Measurements from ENCODE around the gene GMPPA.

DNA sequence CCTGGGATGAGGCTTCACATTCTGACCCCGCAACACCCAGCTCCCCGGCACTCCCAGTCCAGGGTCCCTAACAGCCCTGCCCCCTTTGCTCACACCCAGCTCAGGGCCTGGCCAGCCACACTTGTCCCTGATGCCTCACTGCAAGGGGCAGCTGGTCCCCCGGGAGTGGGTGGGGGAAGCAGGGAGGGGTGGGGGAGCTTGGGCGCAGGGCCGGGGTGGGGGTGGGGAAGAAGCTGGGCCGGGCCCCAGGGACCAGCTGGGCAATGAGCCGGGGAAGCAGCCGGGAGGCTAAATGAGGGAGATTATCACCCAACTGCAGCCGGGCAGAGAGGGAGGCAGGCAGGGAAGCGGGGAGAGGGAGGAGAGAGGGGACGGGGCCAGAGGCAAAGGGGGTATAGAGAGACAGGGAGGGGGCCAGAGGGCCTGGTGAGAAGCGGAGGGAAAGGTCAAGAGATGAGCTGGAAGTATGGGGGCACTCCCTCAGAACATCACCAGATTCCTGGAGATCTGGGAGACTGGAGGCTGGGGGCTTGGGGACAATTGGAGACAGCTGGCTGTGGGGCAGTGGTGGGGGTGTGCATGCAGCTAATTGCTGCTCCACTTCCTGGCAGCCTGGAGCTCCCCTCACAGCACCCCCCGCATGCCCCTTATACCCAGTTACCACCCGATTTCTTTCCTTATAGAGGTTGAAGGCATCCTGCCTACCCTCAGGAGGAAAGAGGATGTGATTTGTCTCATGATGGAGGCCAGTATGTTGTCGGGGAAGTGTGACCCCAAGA, 13.0 kb downstream of the GMPPA start:
- TF ChIP-seq, protein P1, sequence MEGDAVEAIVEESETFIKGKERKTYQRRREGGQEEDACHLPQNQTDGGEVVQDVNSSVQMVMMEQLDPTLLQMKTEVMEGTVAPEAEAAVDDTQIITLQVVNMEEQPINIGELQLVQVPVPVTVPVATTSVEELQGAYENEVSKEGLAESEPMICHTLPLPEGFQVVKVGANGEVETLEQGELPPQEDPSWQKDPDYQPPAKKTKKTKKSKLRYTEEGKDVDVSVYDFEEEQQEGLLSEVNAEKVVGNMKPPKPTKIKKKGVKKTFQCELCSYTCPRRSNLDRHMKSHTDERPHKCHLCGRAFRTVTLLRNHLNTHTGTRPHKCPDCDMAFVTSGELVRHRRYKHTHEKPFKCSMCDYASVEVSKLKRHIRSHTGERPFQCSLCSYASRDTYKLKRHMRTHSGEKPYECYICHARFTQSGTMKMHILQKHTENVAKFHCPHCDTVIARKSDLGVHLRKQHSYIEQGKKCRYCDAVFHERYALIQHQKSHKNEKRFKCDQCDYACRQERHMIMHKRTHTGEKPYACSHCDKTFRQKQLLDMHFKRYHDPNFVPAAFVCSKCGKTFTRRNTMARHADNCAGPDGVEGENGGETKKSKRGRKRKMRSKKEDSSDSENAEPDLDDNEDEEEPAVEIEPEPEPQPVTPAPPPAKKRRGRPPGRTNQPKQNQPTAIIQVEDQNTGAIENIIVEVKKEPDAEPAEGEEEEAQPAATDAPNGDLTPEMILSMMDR (IDR thresholded peaks at IDR 0.05) = no peak
- no peak for TF ChIP-seq POLR2A (IDR thresholded peaks at IDR 0.05)
